ENCODE data around the gene RBPJ.

GRCh38 chr4:26281881-26282280 is 38.9 kb upstream of the RBPJ start:
- no peak for TF ChIP-seq CTCF (conservative IDR thresholded peaks at IDR 0.05; ENCODE audit: low read length)
- TF ChIP-seq EZH2phosphoT487 (IDR thresholded peaks at IDR 0.05; ENCODE audit: borderline replicate concordance), result no peak

Measured in Loucy (cell line).